ENCODE measurements around the gene UPK3A. TPM values are rescaled to one million over a fixed set of nuclear protein-coding genes. Genes with fewer than 3 reads are reported as not detected.

UPK3A gene
- total and polyA plus RNA-seq, 2 experiments from 2014 or later, result 0.47 TPM; not detected in 1

- Mint-ChIP-seq H3K27me3 (ENCODE audit: insufficient read depth, low read depth, poor library complexity) (peaks cover 2% of the 10 kb centered on the region), H3K9me3 (no peaks in the 10 kb centered on the region), H3K4me1 (peaks cover 18% of the 10 kb centered on the region), H3K36me3 (ENCODE audit: low read depth) (peaks cover 40% of the 10 kb centered on the region), H3K27ac (no peak overlapping the region), H3K4me3 (no peak overlapping the region)
- H3K27ac ChIP-seq (ENCODE audit: low read depth), result no peak overlapping the region
- H4K20me1 ChIP-seq (replicated peaks; ENCODE audit: insufficient read depth), result peaks cover 21% of the 10 kb centered on the region
- H3K9me2 ChIP-seq (ENCODE audit: insufficient read depth), result no peaks in the 10 kb centered on the region
- no peaks in the 10 kb centered on the region for H3K27me3 ChIP-seq (ENCODE audit: insufficient read depth)
- DNase-seq (ENCODE audit: low spot score) (no peak), ATAC-seq (no peak)
- no peak overlapping the region for H2AFZ ChIP-seq
- H3K79me2 ChIP-seq (replicated peaks; ENCODE audit: insufficient read depth), result peaks cover 50% of the 10 kb centered on the region
- H3K4me3 ChIP-seq, result no peak overlapping the region
- peaks cover 12% of the 10 kb centered on the region; the same call in 1 of the 2 replicates for H3K4me1 ChIP-seq (ENCODE audit: insufficient read depth)
- TF ChIP-seq STAT1 (IDR thresholded peaks at IDR 0.05; ENCODE audit: unreplicated experiment) (no peak), EZH2 (IDR thresholded peaks at IDR 0.05; ENCODE audit: low read depth, unreplicated experiment) (no peak), REST (IDR thresholded peaks at IDR 0.05; ENCODE audit: unreplicated experiment) (no peak), POLR2AphosphoS5 (IDR thresholded peaks at IDR 0.05; ENCODE audit: low read depth) (no peak), ZNF331 (CRISPR knock-in tag; IDR thresholded peaks at IDR 0.05; ENCODE audit: low read depth) (no peak), JUNB (IDR thresholded peaks at IDR 0.05; ENCODE audit: unreplicated experiment) (no peak), EZH2phosphoT487 (IDR thresholded peaks at IDR 0.05; ENCODE audit: unreplicated experiment) (no peak), NANOG (IDR thresholded peaks at IDR 0.05; ENCODE audit: borderline replicate concordance) (no peak), CREB1 (CRISPR knock-in tag; IDR thresholded peaks at IDR 0.05; ENCODE audit: low read depth) (no peak), ZNF462 (CRISPR knock-in tag; IDR thresholded peaks at IDR 0.05) (no peak), ZNF114 (CRISPR knock-in tag; IDR thresholded peaks at IDR 0.05) (no peak)
- TF ChIP-seq, protein P1, sequence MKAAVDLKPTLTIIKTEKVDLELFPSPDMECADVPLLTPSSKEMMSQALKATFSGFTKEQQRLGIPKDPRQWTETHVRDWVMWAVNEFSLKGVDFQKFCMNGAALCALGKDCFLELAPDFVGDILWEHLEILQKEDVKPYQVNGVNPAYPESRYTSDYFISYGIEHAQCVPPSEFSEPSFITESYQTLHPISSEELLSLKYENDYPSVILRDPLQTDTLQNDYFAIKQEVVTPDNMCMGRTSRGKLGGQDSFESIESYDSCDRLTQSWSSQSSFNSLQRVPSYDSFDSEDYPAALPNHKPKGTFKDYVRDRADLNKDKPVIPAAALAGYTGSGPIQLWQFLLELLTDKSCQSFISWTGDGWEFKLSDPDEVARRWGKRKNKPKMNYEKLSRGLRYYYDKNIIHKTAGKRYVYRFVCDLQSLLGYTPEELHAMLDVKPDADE (IDR thresholded peaks at IDR 0.05), result no peak
- TF ChIP-seq, protein P2, sequence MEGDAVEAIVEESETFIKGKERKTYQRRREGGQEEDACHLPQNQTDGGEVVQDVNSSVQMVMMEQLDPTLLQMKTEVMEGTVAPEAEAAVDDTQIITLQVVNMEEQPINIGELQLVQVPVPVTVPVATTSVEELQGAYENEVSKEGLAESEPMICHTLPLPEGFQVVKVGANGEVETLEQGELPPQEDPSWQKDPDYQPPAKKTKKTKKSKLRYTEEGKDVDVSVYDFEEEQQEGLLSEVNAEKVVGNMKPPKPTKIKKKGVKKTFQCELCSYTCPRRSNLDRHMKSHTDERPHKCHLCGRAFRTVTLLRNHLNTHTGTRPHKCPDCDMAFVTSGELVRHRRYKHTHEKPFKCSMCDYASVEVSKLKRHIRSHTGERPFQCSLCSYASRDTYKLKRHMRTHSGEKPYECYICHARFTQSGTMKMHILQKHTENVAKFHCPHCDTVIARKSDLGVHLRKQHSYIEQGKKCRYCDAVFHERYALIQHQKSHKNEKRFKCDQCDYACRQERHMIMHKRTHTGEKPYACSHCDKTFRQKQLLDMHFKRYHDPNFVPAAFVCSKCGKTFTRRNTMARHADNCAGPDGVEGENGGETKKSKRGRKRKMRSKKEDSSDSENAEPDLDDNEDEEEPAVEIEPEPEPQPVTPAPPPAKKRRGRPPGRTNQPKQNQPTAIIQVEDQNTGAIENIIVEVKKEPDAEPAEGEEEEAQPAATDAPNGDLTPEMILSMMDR (conservative IDR thresholded peaks at IDR 0.05; ENCODE audit: low read depth in 2 of 2), result no peak
- H3F3A ChIP-seq (replicated peaks; ENCODE audit: low read depth), result no peaks in the 10 kb centered on the region
- H3K36me3 ChIP-seq (ENCODE audit: insufficient read depth), result no peaks in the 10 kb centered on the region; the same call in 1 of the 2 replicates
- no peak overlapping the region for H3K4me2 ChIP-seq
These were observed 38.2 kb downstream of the UPK3A start for GRCh38 chr22:45322873-45323525.

Data from GM23338 (cell line).